Measurements from ENCODE around the gene SCG5. TPM values are rescaled to one million over a fixed set of nuclear protein-coding genes. Genes with fewer than 3 reads are reported as not detected.

SCG5 gene
- polyA plus RNA-seq, 6 donors from 2014 or later: 0.39 TPM; not detected in 5

Other genes with a start within 250 kb of the SCG5 start
- gene GOLGA8K, start 238.4 kb upstream of the SCG5 start, polyA plus RNA-seq (ENCODE audit: low read depth in 6 of 6): not detected
- gene GOLGA8O, start 186.1 kb upstream of the SCG5 start, polyA plus RNA-seq (ENCODE audit: low read depth in 6 of 6): not detected
- gene GOLGA8N, start 48.3 kb upstream of the SCG5 start, polyA plus RNA-seq (ENCODE audit: low read depth in 6 of 6): under 1 TPM in 3 of 6 donors, not detected in 3; 0.13 to 0.34 (median 0.18) TPM
- 1 to 10 TPM in 4 of 6 donors, under 1 TPM in 1, not detected in 1; 0.76 to 3.4 (median 1.8) TPM for gene ARHGAP11A, start 26.2 kb upstream of the SCG5 start, polyA plus RNA-seq (ENCODE audit: low read depth in 6 of 6)
- gene GREM1, start 76.3 kb downstream of the SCG5 start, polyA plus RNA-seq (ENCODE audit: low read depth in 6 of 6): not detected

Measured in naive B cell (primary cell).